Body of pancreas (tissue), 4 donors: ENCODE results near the gene CACNG4. TPM values are rescaled to one million over a fixed set of nuclear protein-coding genes. Genes with fewer than 3 reads are reported as not detected.
A peak's percentile ranks its signal among the peaks of the same experiment; 100 is the strongest.

ENCODE experiments used
- ATAC-seq: fragments of 150-250 bp; one replicate; pipeline ENCODE4 v1.9.1; 2016
- DNase-seq, 4 donors: peaks; one replicate each; pipeline ENCODE4 v3.0.0-alpha.2; 2019
- H3K27ac ChIP-seq, 4 donors: fragments of 200-600 bp; sonication (generic); 1 replicate in 3 of 4; 2 replicates in 1 of 4; pipeline versions ENCODE4 v1.5.1 to v1.6.1; 2016 to 2019; ENCODE audit warnings: mild to moderate bottlenecking in 1 of 4, mixed read lengths in 1 of 4, moderate library complexity in 1 of 4
- H3K27me3 ChIP-seq, 2 donors: fragments of 200-600 bp; sonication (generic); one replicate each; pipeline ENCODE4 v1.6.0; 2016; ENCODE audit warnings: mild to moderate bottlenecking in 1 of 2
- H3K36me3 ChIP-seq, 2 donors: fragments of 200-600 bp; sonication (generic); replicated peaks in 1 of 2; 2 replicates each; pipeline ENCODE4 v1.5.1; 2016; ENCODE audit warnings: low read depth in 2 of 2; ENCODE audit not compliant: insufficient read depth in 1 of 2
- H3K4me1 ChIP-seq: fragments of 200-600 bp; sonication (generic); one replicate; pipeline ENCODE4 v1.6.0; 2016
- H3K4me3 ChIP-seq, 2 donors: fragments of 200-600 bp; sonication (generic); 1 replicate in 1 of 2; 2 replicates in 1 of 2; pipeline ENCODE4 v1.5.1; 2016 to 2019
- H3K9me3 ChIP-seq, 3 donors: fragments of 200-600 bp; sonication (generic); 1 replicate in 2 of 3; 2 replicates in 1 of 3; pipeline ENCODE4 v1.5.1; 2016
- CTCF ChIP-seq, 7 experiments: fragments of 450-650 bp in 4 of 7; fragments of 200-600 bp in 3 of 7; sonication (generic) in 3 of 7; IDR thresholded peaks; one replicate each; pipeline ENCODE4 v1.5.1; 2016 to 2019; ENCODE audit warnings: antibody characterized with exemption in 7 of 7
- POLR2A ChIP-seq, 3 donors: fragments of 450-650 bp; IDR thresholded peaks; one replicate each; pipeline ENCODE4 v1.6.1; 2016; ENCODE audit warnings: antibody characterized with exemption in 3 of 3, mild to moderate bottlenecking in 2 of 3
- WGBS, 2 donors: methylation state at CpG; one replicate each; pipeline ENCODE4 v1.1.5; 2017; 5-methylcytosine and 5-hydroxymethylcytosine counted together
- intact Hi-C: fragments of 100-400 bp; cut with DNase I; formaldehyde crosslinking; loops from one replicate; pipeline ENCODE4 v1.15.1; 2023
- total RNA-seq, 2 donors: library from RNA; depleted of rRNA; stranded (reverse); fragments of >200 nt; gene quantifications; one replicate each; pipeline ENCODE4 v1.1.0, GENCODE V29; 2016

Gene CACNG4
- total RNA-seq, 2 donors from 2014 or later = 0.26 TPM; not detected in 1

GRCh38 chr17:66964930-66965800 lies 658 bp downstream of the CACNG4 start:
- intact Hi-C loops = no loop called here
- Histone ChIP-seq H3K27ac (no peak overlapping the region), H3K27me3 (no peaks in the 10 kb centered on the region), H3K9me3 (no peaks in the 10 kb centered on the region), H3K4me1 (peaks cover 15% of the 10 kb centered on the region), H3K4me3 (peak overlapping the region in 1 of 2 donors; percentile 39), H3K36me3 (no peaks in the 10 kb centered on the region)
- no peak for ATAC-seq
- WGBS, 2 donors = 0 to 1% methylated on average over 7 to 56 of the region's 92 CpGs
- TF ChIP-seq POLR2A (IDR thresholded peaks at IDR 0.05) (no peak), CTCF (IDR thresholded peaks at IDR 0.05) (no peak)
- DNase-seq = peak; percentile 23 to 52 (median 34)

- no peak for TF ChIP-seq POLR2A (IDR thresholded peaks at IDR 0.05)
- no peak for TF ChIP-seq CTCF (IDR thresholded peaks at IDR 0.05)
- intact Hi-C loops = no loop called here
- H3K4me1 ChIP-seq = peaks cover 15% of the 10 kb centered on the region
- no peaks in the 10 kb centered on the region for H3K27me3 ChIP-seq
- H3K27ac ChIP-seq = no peak overlapping the region
- 1 to 13% methylated on average over 4 to 36 of the region's 36 CpGs for WGBS, 2 donors
- peak; percentile 22 for ATAC-seq
- peak in 1 of 4 donors; percentile 20 for DNase-seq
- H3K4me3 ChIP-seq = peak overlapping the region in 1 of 2 donors; percentile 39
- H3K36me3 ChIP-seq = no peaks in the 10 kb centered on the region
- no peaks in the 10 kb centered on the region for H3K9me3 ChIP-seq
Measured at GRCh38 chr17:66965801-66966262, 1.3 kb downstream of the CACNG4 start.

GRCh38 chr17:66966298-66966697 lies 1.8 kb downstream of the CACNG4 start:
- H3K9me3 ChIP-seq = no peaks in the 10 kb centered on the region
- WGBS, 2 donors = 11 to 14% methylated on average over 10 to 11 of the region's 11 CpGs
- no peaks in the 10 kb centered on the region for H3K27me3 ChIP-seq
- intact Hi-C loops = no loop called here
- DNase-seq = no peak
- H3K36me3 ChIP-seq = no peaks in the 10 kb centered on the region
- H3K4me3 ChIP-seq = peak overlapping the region in 1 of 2 donors; percentile 39
- no peak overlapping the region for H3K27ac ChIP-seq
- TF ChIP-seq CTCF (IDR thresholded peaks at IDR 0.05) = no peak
- TF ChIP-seq POLR2A (IDR thresholded peaks at IDR 0.05) = no peak
- H3K4me1 ChIP-seq = peaks cover 15% of the 10 kb centered on the region
- ATAC-seq = no peak

GRCh38 chr17:66966704-66967418 lies 2.4 kb downstream of the CACNG4 start:
- TF ChIP-seq POLR2A (IDR thresholded peaks at IDR 0.05) (no peak), CTCF (IDR thresholded peaks at IDR 0.05) (no peak)
- 63 to 65% methylated on average over 9 of the region's 9 CpGs for WGBS, 2 donors
- no peak overlapping the region for H3K27ac ChIP-seq
- no peak for DNase-seq
- no peaks in the 10 kb centered on the region for H3K36me3 ChIP-seq
- ATAC-seq = no peak
- intact Hi-C loops = no loop called here
- H3K9me3 ChIP-seq = no peaks in the 10 kb centered on the region
- H3K4me1 ChIP-seq = peaks cover 15% of the 10 kb centered on the region
- no peaks in the 10 kb centered on the region for H3K27me3 ChIP-seq
- no peak overlapping the region for H3K4me3 ChIP-seq
